GM12864 (cell line): ENCODE measurements around the gene KIAA1671.

Source experiments
- DNase-seq: peaks from one replicate; pipeline ENCODE4 v3.0.0-alpha.2; 2011; ENCODE audit warnings: low read depth
- H3K4me3 ChIP-seq: 2 replicates; pipeline ENCODE4 v1.5.1; 2011; ENCODE audit warnings: mild to moderate bottlenecking, low read depth, low read length, control low read depth
- CTCF ChIP-seq: IDR thresholded peaks from 2 replicates; pipeline ENCODE4 v1.5.1; 2011; ENCODE audit warnings: low read depth, mild to moderate bottlenecking, moderate library complexity, low read length, control low read depth, inconsistent platforms; ENCODE audit errors: missing control alignments

KIAA1671 gene

GRCh38 chr22:25109878-25110595 is 157.5 kb downstream of the KIAA1671 start:
- H3K4me3 ChIP-seq = no peak overlapping the region
- TF ChIP-seq CTCF = no peak
- no peak for DNase-seq

GRCh38 chr22:25110596-25110845 is 158.0 kb downstream of the KIAA1671 start:
- H3K4me3 ChIP-seq = no peak overlapping the region
- no peak for DNase-seq
- TF ChIP-seq CTCF = no peak

- peak; percentile 67 for TF ChIP-seq CTCF
- peak overlapping the region; percentile 20 for H3K4me3 ChIP-seq
- no peak for DNase-seq
Observed at GRCh38 chr22:25110846-25111578, 158.5 kb downstream of the KIAA1671 start.

- DNase-seq = no peak
- H3K4me3 ChIP-seq = peak overlapping the region; percentile 20; the same call in 1 of the 2 replicates
- TF ChIP-seq CTCF = no peak
Observed at GRCh38 chr22:25111579-25112517, 159.3 kb downstream of the KIAA1671 start.

- DNase-seq = no peak
- H3K4me3 ChIP-seq = no peak overlapping the region
Observed at GRCh38 chr22:25112538-25113253, 160.2 kb downstream of the KIAA1671 start.

GRCh38 chr22:25113316-25113721 is 160.8 kb downstream of the KIAA1671 start:
- DNase-seq = no peak
- H3K4me3 ChIP-seq = no peak overlapping the region
- no peak for TF ChIP-seq CTCF

More at GRCh38 chr22:25112538-25113253, 160.2 kb downstream of the KIAA1671 start:
- no peak for TF ChIP-seq CTCF
